GM12878 (cell line): ENCODE data around the gene RASD1. TPM values are rescaled to one million over a fixed set of nuclear protein-coding genes. Genes with fewer than 3 reads are reported as not detected.

Source experiments
- ATAC-seq: fragments of 200-7000 bp; cut with Tn5 transposase; 3 replicates; pipeline ENCODE4 v1.9.1; 2020; ENCODE audit warnings: mild to moderate bottlenecking, moderate library complexity
- BruUV-seq: library from RNA; stranded (reverse); fragments of 400-500 nt; replicated peaks from 2 replicates; lab custom pipeline; 2021; lab: Mats Ljungman, UMichigan
- CTCF ChIA-PET: fragments of 300-600 bp; sonication (Branson Sonifier 250); formaldehyde crosslinking; extraction: SDS; loops from one replicate; lab custom pipeline; 2021; ENCODE audit warnings: inconsistent platforms; lab: Yijun Ruan, JAX
- POLR2A ChIA-PET: fragments of 350-600 bp; formaldehyde crosslinking; extraction: SDS; loops from one replicate; lab custom pipeline; 2021; ENCODE audit warnings: inconsistent platforms; lab: Charles Lee
- RAD21 ChIA-PET: fragments of 300-600 bp; sonication (Branson Sonifier 250); formaldehyde crosslinking; loops from one replicate; lab custom pipeline; 2023; ENCODE audit warnings: antibody characterized with exemption; ENCODE audit not compliant: unreplicated experiment; lab: Charles Lee
- SMC1A ChIA-PET: fragments of 300-600 bp; sonication (Branson Sonifier 250); formaldehyde crosslinking; loops from one replicate; lab custom pipeline; 2023; ENCODE audit not compliant: unreplicated experiment, uncharacterized antibody; lab: Charles Lee
- DNase-seq: peaks from one replicate; pipeline ENCODE4 v3.0.0-alpha.2; 2011; ENCODE audit warnings: low read depth, low spot score
- FAIRE-seq: peaks from 3 replicates; lab custom pipeline; 2011; peaks lifted over from hg19 to GRCh38; lab: Jason Lieb, UNC
- H2AFZ ChIP-seq: 2 replicates; pipeline ENCODE4 v1.6.0; 2011; ENCODE audit warnings: low read depth, low read length, control low read depth; ENCODE audit not compliant: control insufficient read depth
- H3K27ac ChIP-seq: 2 replicates; pipeline ENCODE4 v1.5.1; 2011; ENCODE audit warnings: control low read depth; ENCODE audit not compliant: control insufficient read depth, insufficient read depth
- H3K27me3 ChIP-seq, 2 experiments: replicated peaks in 1 of 2; 2 replicates each; pipeline versions ENCODE4 v1.6.0 to v1.6.1; 2011; ENCODE audit warnings: low read length in 1 of 2; ENCODE audit not compliant: control insufficient read depth in 2 of 2, insufficient read depth in 2 of 2
- H3K36me3 ChIP-seq, 2 experiments: 2 replicates each; pipeline ENCODE4 v1.5.1; 2011; ENCODE audit warnings: low read length in 1 of 2; ENCODE audit not compliant: control insufficient read depth in 2 of 2, insufficient read depth in 2 of 2
- H3K4me1 ChIP-seq: 2 replicates; pipeline ENCODE4 v1.6.1; 2011; ENCODE audit warnings: mild to moderate bottlenecking, low read length, moderate library complexity, mixed read lengths; ENCODE audit not compliant: control insufficient read depth, insufficient read depth
- H3K4me2 ChIP-seq: 2 replicates; pipeline ENCODE4 v1.6.0; 2011; ENCODE audit warnings: control low read depth; ENCODE audit not compliant: control insufficient read depth, insufficient read depth
- H3K4me3 ChIP-seq: fragments of 200-600 bp; sonication (generic); 2 replicates; pipeline ENCODE4 v1.5.1; 2016
- H3K79me2 ChIP-seq: 2 replicates; pipeline ENCODE4 v1.6.0; 2011; ENCODE audit warnings: low read length; ENCODE audit not compliant: control insufficient read depth, insufficient read depth
- H3K9ac ChIP-seq: 2 replicates; pipeline ENCODE4 v1.8.0; 2011; ENCODE audit warnings: low read length, control low read depth, mixed read lengths; ENCODE audit not compliant: control insufficient read depth, insufficient read depth
- H3K9me3 ChIP-seq: replicated peaks from 3 replicates; pipeline ENCODE4 v1.5.1; 2011; ENCODE audit warnings: mild to moderate bottlenecking, low read length; ENCODE audit not compliant: control insufficient read depth, insufficient read depth
- H4K20me1 ChIP-seq: 2 replicates; pipeline ENCODE4 v1.6.0; 2011; ENCODE audit not compliant: control insufficient read depth, insufficient read depth
- BCLAF1 ChIP-seq: fragments of 450-650 bp; IDR thresholded peaks from 2 replicates; pipeline ENCODE4 v1.6.1; 2017; ENCODE audit warnings: antibody characterized with exemption, mild to moderate bottlenecking, moderate library complexity
- HDAC2 ChIP-seq: fragments of 200-600 bp; sonication (generic); IDR thresholded peaks from 2 replicates; pipeline ENCODE4 v1.6.1; 2017
- MAX ChIP-seq: IDR thresholded peaks from 2 replicates; pipeline ENCODE4 v1.6.1; 2012; ENCODE audit warnings: low read depth, low read length, improper control_type of control experiment
- NRF1 ChIP-seq: conservative IDR thresholded peaks from 2 replicates; pipeline ENCODE4 v1.6.1; 2011; ENCODE audit warnings: mild to moderate bottlenecking, low read depth, low read length, improper control_type of control experiment
- SUPT20H ChIP-seq: IDR thresholded peaks from 2 replicates; pipeline ENCODE4 v1.6.1; 2011; ENCODE audit warnings: low read depth, mild to moderate bottlenecking, low read length, moderate library complexity, borderline replicate concordance; ENCODE audit not compliant: control insufficient read depth
- YY1 ChIP-seq: IDR thresholded peaks from 2 replicates; pipeline ENCODE4 v1.6.1; 2011; ENCODE audit warnings: low read depth, mild to moderate bottlenecking, low read length
- ZNF217 ChIP-seq: fragments of 450-650 bp; IDR thresholded peaks from 2 replicates; pipeline ENCODE4 v1.6.1; 2017; ENCODE audit warnings: antibody characterized with exemption, mild to moderate bottlenecking
- WGBS: methylation state at CpG from one replicate; pipeline ENCODE4 v1.1.6; 2016; ENCODE audit warnings: low lambda C conversion rate; ENCODE audit not compliant: insufficient replicate concordance, insufficient coverage; ENCODE audit errors: missing lambda C conversion rate; 5-methylcytosine and 5-hydroxymethylcytosine counted together
- in situ Hi-C: fragments of 300-500 bp; cut with MboI; formaldehyde crosslinking; loops from 9 replicates; pipeline ENCODE4 v1.14.3; 2018; ENCODE audit warnings: mixed read lengths
- intact Hi-C: fragments of 100-400 bp; cut with micrococcal nuclease; formaldehyde crosslinking; loops from one replicate; pipeline ENCODE4 v1.14.2; 2022; ENCODE audit not compliant: unreplicated experiment
- polyA plus RNA-seq, 11 experiments: library from polyadenylated mRNA; depleted of rRNA in 4 of 11; unstranded in 6 of 11; stranded (reverse) in 5 of 11; fragments of >200 nt; fragmentation: Nextera tagmentation in 4 of 11; fragmentation: Illumina TruSeq in 1 of 11; extraction: Ambion mirVana in 4 of 11; extraction: Trizol in 1 of 11; gene quantifications; 1 replicate in 1 of 11; 2 replicates in 10 of 11; pipeline versions ENCODE4 v1.2.1 to v1.2.3, GENCODE V29; 2011 to 2016; ENCODE audit warnings: inconsistent platforms in 2 of 11, missing spikeins in 2 of 11, low read depth in 1 of 11
- total RNA-seq, 4 experiments: library from RNA; depleted of rRNA in 3 of 4; stranded (reverse); fragments of >200 nt in 3 of 4; fragmentation: Illumina TruSeq in 1 of 4; extraction: Trizol in 1 of 4; gene quantifications; 2 replicates each; pipeline versions ENCODE4 v1.2.1 to v1.2.3, GENCODE V29; 2013 to 2021

RASD1 gene
- total and polyA plus RNA-seq, 10 of the 15 experiments (the other 5 are each of a cell fraction or from before 2014, with no cell fraction given), result 0.14 to 0.33 TPM; not detected in 8

- 76% methylated on average over 33 of the region's 33 CpGs for WGBS
- H2AFZ ChIP-seq, result no peak overlapping the region
- ChIA-PET POLR2A (interaction anchor here (0.7 kb wide), 1 partner anchor 53 kb away, joined by 3 read pairs; no protein-coding TSS in a partner anchor), RAD21 (no interaction called here), SMC1A (no interaction called here)
- no peak for ATAC-seq
- no peaks in the 10 kb centered on the region for H3K27me3 ChIP-seq
- no peak overlapping the region for H3K9ac ChIP-seq
- in situ Hi-C loops, result no loop called here
- no peak overlapping the region for H3K4me3 ChIP-seq
- no TSS peak for BruUV-seq
- no peak overlapping the region for H3K27ac ChIP-seq
- H3K79me2 ChIP-seq, result no peaks in the 10 kb centered on the region
- TF ChIP-seq ZNF217, result no peak
- TF ChIP-seq NRF1, result no peak
- no peak for TF ChIP-seq YY1
- no peak for TF ChIP-seq HDAC2
- no peak for TF ChIP-seq MAX
- no peak for TF ChIP-seq SUPT20H
- TF ChIP-seq BCLAF1, result no peak
- TF ChIP-seq, all 136 proteins: peak for 0
- Histone ChIP-seq H3K4me2 (no peak overlapping the region), H3K36me3 (no peaks in the 10 kb centered on the region), H3K9me3 (no peaks in the 10 kb centered on the region), H4K20me1 (no peaks in the 10 kb centered on the region), H3K4me1 (no peaks in the 10 kb centered on the region)
- DNase-seq, result no peak
- FAIRE-seq, result no peak
- intact Hi-C loops, result no loop called here
- CTCF ChIA-PET, result no interaction called here
These were observed 12.7 kb upstream of the RASD1 start for GRCh38 chr17:17508646-17509591.
